AG08396 (cell line): ENCODE measurements around the gene ELFN1.
"Not testable (repeated sequence)": the region's sequence is repeated elsewhere in the genome, so short reads cannot be mapped to it uniquely, and the experiment has no call there.

Source experiments
- DNase-seq: peaks from one replicate; pipeline ENCODE4 v3.0.0; 2012; ENCODE audit warnings: low spot score, mixed read lengths

Gene ELFN1

GRCh38 chr7:1757601-1758000 is 87.5 kb downstream of the ELFN1 start:
- no peak for DNase-seq

- DNase-seq, result peak; percentile 43
These were observed 88.2 kb downstream of the ELFN1 start for GRCh38 chr7:1758028-1758858.

GRCh38 chr7:1758859-1759521 is 88.9 kb downstream of the ELFN1 start:
- no peak for DNase-seq

GRCh38 chr7:1761097-1761496 is 91.0 kb downstream of the ELFN1 start:
- no peak for DNase-seq

- DNase-seq, result no peak
These were observed 91.7 kb downstream of the ELFN1 start for GRCh38 chr7:1761774-1762173.

DNA sequence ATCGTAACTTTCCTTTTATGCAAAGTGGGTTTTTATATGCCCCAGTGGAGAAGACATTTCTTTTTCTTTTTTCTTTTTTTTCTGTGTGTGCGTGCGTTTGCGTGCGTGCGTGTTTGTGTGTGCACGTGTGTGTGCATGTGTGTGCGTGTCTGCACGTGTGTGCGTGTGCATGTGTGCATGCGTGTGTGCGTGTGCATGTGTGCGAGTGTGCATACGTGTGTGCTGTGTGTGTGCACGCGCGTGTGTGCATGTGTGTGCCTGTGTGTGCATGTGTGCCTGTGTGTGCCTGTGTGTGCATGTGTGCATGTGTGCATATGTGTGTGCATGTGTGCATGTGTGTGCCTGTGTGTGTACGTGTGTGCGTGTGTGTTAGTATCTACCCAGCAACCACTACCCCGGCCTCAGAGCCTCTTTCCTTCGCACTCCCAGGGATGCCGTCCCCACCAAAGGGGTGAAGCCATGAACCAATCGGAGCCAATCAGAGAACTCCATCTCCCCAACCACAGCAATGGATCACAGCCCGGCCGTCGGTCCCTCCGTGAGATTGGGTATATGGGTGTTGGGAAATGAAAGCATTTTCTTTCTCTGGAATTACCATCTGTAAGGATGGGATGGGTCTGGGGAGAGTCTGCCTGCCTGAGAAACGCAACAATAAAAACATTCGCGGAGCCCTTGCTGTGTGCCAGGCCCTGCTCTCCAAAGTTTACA is 92.3 kb downstream of the ELFN1 start:
- no peak for DNase-seq

DNA sequence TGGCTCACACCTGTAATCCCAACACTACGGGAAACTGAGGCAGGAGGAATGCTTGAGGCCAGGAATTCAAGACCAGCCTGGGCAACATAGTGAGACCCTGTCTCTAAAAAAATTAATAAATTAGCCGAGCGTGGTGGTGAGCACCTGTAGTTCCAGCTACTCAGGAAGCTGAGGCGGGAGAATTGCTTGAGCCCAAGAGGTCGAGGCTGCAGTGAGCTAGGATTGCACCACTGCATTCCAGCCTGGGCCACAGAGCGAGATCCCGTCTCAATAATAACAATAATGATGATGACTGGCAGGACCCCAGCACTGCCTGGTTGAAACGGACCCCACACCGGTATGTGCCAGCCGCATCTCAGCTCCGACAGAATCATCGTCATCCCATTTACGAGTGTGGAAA is 93.0 kb downstream of the ELFN1 start:
- DNase-seq, result no peak

GRCh38 chr7:1763911-1764310 is 93.8 kb downstream of the ELFN1 start:
- DNase-seq, result not testable (repeated sequence)

- no peak for DNase-seq
These were observed 95.3 kb downstream of the ELFN1 start for GRCh38 chr7:1765336-1765735.

DNA sequence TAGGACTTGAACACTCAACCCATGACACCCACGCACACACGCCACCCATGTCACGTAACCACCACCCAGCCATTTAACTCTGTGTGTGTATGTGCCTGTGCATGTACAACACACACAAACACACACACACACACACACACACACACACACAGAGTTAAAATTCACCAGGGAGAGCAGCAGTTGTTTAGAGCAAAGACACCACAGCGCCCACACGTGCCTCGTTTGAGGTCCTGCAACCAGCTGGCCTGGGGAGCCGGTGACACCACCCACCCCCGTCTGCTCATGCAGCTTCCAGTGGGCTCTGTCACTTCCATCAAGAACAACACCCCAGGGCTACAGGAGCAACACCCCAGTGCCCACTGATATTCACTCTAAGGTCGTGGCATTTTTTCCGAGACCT is 97.4 kb downstream of the ELFN1 start:
- DNase-seq, result no peak

GRCh38 chr7:1768832-1769231 is 98.8 kb downstream of the ELFN1 start:
- DNase-seq, result no peak

DNA sequence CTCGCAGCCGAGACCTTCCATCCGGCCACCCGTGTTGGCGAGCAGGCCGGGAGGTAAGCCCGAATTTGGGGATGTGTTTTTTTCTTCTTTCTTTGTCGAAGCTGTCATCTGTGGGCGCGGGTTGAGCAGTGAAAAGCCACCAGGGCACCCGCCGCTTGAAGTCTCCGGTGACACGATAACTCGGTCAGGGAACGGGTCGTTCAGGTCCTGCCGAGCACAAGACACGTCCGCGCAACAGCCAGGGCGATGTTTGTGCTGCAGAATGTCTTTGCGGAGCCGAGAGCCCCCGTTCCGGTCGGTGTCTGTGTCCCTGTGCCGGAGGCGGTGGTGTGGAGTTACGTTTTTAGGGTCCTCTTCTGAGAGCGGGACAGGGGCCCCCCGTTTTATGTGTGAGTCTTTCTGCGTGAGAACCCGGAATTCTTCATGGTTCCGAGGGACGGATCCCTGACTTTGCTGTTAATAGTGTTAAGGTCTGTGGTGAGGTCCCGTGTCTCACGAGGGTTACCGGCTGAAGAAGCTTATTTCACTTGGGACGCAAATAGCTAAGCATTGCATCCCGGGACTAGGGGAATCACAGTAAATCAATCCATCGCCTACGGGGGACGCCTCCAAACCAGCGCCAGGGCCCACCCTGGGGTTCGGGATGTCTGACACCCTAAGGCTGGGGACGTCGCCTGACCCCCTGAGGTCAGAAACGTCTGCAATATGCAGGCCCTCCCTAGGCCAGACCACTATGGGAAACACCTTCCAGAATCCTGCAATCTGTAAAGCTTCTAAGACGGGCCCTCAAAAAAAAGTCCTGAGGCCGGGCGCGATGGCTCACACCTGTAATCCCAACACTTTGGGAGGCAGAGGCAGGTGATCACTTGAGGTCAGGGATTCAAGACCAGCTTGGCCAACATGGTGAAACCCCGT is 99.5 kb downstream of the ELFN1 start:
- DNase-seq, result no peak

- DNase-seq, result no peak
These were observed 100.3 kb downstream of the ELFN1 start for GRCh38 chr7:1770331-1770730.

DNA sequence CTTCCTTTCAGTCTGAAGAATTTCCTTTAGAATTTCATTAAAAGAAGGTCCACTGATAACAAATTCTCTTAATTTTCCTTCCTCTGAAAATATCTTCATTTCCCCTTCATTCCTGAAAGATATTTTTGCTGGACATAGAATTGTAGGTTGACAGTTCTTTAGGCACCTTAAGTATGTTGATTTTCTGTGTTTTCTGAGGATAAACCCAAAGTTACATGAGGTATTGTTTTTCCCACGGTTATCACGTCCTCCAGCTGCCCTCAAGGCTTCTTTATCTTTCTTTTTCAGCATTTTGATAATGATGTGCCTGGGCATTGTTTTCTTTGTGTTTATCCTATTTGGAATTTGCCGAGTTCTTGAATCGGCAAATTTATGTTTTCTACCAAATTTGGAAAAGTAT is 105.3 kb downstream of the ELFN1 start:
- DNase-seq, result no peak

GRCh38 chr7:1777122-1777521 is 107.0 kb downstream of the ELFN1 start:
- DNase-seq, result no peak

GRCh38 chr7:1779445-1779844 is 109.4 kb downstream of the ELFN1 start:
- DNase-seq, result no peak

GRCh38 chr7:1781369-1781768 is 111.3 kb downstream of the ELFN1 start:
- no peak for DNase-seq

- DNase-seq, result no peak
These were observed 115.8 kb downstream of the ELFN1 start for GRCh38 chr7:1785839-1786238.

DNA sequence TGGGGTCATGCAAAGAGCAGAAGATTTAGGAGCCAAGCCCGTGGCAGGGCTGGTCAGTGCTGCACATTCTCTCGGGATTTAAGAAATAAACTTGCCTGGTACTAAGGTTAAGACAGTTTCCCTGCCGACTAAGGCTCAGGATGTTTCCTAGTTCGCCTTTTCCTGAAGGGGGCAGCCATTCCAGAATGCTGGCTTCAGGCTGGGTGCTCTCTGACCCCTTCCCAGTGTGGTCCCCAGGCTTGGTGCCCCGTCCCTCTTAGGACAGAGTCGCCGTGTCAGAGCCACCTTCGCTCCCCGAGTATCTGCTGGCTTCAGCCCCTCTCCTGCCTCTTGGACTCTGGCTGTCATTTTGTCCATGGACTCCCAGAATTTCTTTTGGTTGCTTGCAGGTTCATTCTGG is 117.2 kb downstream of the ELFN1 start:
- no peak for DNase-seq

DNA sequence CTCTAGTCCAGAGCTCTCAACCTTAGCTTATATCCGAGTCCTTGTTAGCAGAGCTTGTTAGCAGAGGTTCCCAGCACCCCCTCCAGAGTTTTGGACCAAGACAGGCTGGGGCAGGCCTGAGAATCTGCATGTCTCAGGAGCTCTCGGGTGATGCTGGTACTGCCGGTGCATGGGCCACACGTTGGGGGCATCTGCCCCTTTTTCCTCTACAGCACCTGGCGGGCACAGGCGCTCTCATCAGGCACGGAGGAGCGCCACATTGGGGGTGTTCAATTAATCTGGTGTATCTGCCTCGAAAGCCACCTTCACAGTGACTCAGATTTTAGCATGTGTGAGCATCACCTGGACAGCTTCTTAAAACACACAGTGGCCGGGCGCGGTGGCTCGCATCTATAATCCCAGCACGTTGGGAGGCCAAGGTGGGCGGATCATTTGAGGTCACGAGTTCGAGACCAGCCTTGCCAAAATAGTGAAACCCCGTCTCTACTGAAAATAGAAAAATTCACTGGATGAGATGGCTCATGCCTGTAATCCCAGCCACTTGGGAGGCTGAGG is 117.7 kb downstream of the ELFN1 start:
- DNase-seq, result no peak

DNA sequence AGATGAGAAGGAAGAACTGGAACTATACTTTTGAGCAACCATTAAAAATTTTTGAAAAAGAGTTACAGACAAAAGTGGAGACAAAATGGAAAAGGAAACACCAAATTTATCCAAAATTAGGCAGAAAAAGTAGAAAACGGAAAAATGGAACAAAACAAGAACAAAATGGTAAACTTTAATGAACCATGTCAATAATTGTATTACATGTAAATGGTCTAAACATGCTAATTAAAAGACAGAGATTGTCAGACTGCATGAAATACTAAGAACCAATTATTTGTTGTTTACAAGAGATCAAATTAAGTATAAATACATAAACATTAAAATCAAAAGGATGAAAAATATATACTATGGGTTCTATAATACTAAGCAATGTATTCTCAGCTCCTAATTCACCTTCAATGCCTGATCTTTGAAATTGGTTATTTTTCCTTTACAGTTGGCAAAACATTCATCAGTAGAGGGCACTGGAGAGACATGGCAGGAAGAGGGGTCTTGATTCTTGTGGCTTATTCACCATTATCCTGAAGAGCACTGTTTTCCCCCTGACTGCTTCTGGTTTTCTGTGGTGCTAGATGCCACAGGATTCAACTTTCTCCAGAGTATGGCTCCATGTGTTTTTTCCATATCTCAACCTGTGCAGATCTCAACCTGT is 124.9 kb downstream of the ELFN1 start:
- DNase-seq, result no peak
